Measurements from ENCODE around the gene KRT13. TPM values are rescaled to one million over a fixed set of nuclear protein-coding genes. Genes with fewer than 3 reads are reported as not detected.

Gene KRT13
- total and polyA plus RNA-seq, 9 of the 15 experiments (the other 6 are each of a cell fraction or from before 2014, with no cell fraction given): 0.11 to 1.1 (median 0.24) TPM; not detected in 3

GRCh38 chr17:41500131-41500911 is 5.1 kb downstream of the KRT13 start (continued):
- TF ChIP-seq, protein P1, sequence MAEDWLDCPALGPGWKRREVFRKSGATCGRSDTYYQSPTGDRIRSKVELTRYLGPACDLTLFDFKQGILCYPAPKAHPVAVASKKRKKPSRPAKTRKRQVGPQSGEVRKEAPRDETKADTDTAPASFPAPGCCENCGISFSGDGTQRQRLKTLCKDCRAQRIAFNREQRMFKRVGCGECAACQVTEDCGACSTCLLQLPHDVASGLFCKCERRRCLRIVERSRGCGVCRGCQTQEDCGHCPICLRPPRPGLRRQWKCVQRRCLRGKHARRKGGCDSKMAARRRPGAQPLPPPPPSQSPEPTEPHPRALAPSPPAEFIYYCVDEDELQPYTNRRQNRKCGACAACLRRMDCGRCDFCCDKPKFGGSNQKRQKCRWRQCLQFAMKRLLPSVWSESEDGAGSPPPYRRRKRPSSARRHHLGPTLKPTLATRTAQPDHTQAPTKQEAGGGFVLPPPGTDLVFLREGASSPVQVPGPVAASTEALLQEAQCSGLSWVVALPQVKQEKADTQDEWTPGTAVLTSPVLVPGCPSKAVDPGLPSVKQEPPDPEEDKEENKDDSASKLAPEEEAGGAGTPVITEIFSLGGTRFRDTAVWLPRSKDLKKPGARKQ (CRISPR knock-in tag; IDR thresholded peaks at IDR 0.05): no peak
- TF ChIP-seq AFF1 (IDR thresholded peaks at IDR 0.05; ENCODE audit: low read depth in 1 of 2, partially characterized antibody in 2 of 2) (peak in 1 of 2 experiments; percentile 29), L3MBTL2 (IDR thresholded peaks at IDR 0.05) (0 out of 2 replicates have a peak, but pooled peaks have one; percentile 10), MYNN (IDR thresholded peaks at IDR 0.05) (peak; percentile 72; the same call in 1 of the 2 replicates), MYNN (CRISPR knock-in tag; IDR thresholded peaks at IDR 0.05) (no peak), U2AF1 (optimal IDR thresholded peaks at IDR 0.05; ENCODE audit: low read depth, low read length) (no peak), ZNF324 (CRISPR knock-in tag; IDR thresholded peaks at IDR 0.05) (no peak), RBM17 (IDR thresholded peaks at IDR 0.05; ENCODE audit: borderline replicate concordance, low read depth, low read length) (no peak), ZFP36 (IDR thresholded peaks at IDR 0.05; ENCODE audit: low read depth, low read length, partially characterized antibody) (no peak), ILK (tag; IDR thresholded peaks at IDR 0.05; ENCODE audit: borderline replicate concordance, low read depth) (no peak), DMBX1 (CRISPR knock-in tag; IDR thresholded peaks at IDR 0.05; ENCODE audit: borderline replicate concordance) (peak; percentile 15; the same call in 1 of the 2 replicates), LEF1 (IDR thresholded peaks at IDR 0.05) (peak; percentile 45), SUPT5H (IDR thresholded peaks at IDR 0.05) (peak; percentile 61; the same call in 1 of the 2 replicates), ZNF408 (CRISPR knock-in tag; IDR thresholded peaks at IDR 0.05; ENCODE audit: low read depth) (no peak), CXXC5 (CRISPR knock-in tag; IDR thresholded peaks at IDR 0.05) (peak; percentile 25), RBBP5 (IDR thresholded peaks at IDR 0.05; ENCODE audit: borderline replicate concordance, insufficient read depth, low read length, poor library complexity, severe bottlenecking) (peak; percentile 65), DIDO1 (tag; IDR thresholded peaks at IDR 0.05; ENCODE audit: low read depth) (no peak)
- TF ChIP-seq, protein P2, sequence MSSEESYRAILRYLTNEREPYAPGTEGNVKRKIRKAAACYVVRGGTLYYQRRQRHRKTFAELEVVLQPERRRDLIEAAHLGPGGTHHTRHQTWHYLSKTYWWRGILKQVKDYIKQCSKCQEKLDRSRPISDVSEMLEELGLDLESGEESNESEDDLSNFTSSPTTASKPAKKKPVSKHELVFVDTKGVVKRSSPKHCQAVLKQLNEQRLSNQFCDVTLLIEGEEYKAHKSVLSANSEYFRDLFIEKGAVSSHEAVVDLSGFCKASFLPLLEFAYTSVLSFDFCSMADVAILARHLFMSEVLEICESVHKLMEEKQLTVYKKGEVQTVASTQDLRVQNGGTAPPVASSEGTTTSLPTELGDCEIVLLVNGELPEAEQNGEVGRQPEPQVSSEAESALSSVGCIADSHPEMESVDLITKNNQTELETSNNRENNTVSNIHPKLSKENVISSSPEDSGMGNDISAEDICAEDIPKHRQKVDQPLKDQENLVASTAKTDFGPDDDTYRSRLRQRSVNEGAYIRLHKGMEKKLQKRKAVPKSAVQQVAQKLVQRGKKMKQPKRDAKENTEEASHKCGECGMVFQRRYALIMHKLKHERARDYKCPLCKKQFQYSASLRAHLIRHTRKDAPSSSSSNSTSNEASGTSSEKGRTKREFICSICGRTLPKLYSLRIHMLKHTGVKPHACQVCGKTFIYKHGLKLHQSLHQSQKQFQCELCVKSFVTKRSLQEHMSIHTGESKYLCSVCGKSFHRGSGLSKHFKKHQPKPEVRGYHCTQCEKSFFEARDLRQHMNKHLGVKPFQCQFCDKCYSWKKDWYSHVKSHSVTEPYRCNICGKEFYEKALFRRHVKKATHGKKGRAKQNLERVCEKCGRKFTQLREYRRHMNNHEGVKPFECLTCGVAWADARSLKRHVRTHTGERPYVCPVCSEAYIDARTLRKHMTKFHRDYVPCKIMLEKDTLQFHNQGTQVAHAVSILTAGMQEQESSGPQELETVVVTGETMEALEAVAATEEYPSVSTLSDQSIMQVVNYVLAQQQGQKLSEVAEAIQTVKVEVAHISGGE (CRISPR knock-in tag; IDR thresholded peaks at IDR 0.05): 0 out of 6 replicates have a peak, but pooled peaks of 1 of the 3 experiments have one; percentile 38
